OCI-LY7 (cell line): ENCODE measurements around the gene LRPPRC. TPM values are rescaled to one million over a fixed set of nuclear protein-coding genes. Genes with fewer than 3 reads are reported as not detected.

Experiments
- BruUV-seq: library from RNA; stranded (reverse); fragments of 400-500 nt; replicated peaks from 2 replicates; lab custom pipeline; 2021; lab: Mats Ljungman, UMichigan
- CTCF ChIA-PET: fragments of 300-600 bp; sonication (Branson Sonifier 250); formaldehyde crosslinking; loops from one replicate; lab custom pipeline; 2022; ENCODE audit warnings: antibody characterized with exemption; ENCODE audit not compliant: unreplicated experiment; lab: Charles Lee
- POLR2A ChIA-PET: fragments of 300-600 bp; sonication (Branson Sonifier 250); formaldehyde crosslinking; loops from one replicate; lab custom pipeline; 2022; ENCODE audit warnings: antibody characterized with exemption; lab: Charles Lee
- DNase-seq: peaks from one replicate; pipeline ENCODE4 v3.0.0-alpha.2; 2015; ENCODE audit warnings: low spot score
- H2AFZ ChIP-seq: fragments of 200-600 bp; sonication (generic), shearing (Covaris generic); 2 replicates; pipeline ENCODE4 v1.6.1; 2014; ENCODE audit warnings: mild to moderate bottlenecking, antibody characterized with exemption, low read length, moderate library complexity
- H3K27ac ChIP-seq: fragments of 200-600 bp; sonication (generic); 2 replicates; pipeline ENCODE4 v1.5.1; 2014; ENCODE audit warnings: mixed run types, low read depth, mild to moderate bottlenecking, moderate library complexity, low read length, inconsistent platforms; ENCODE audit not compliant: poor library complexity, severe bottlenecking
- H3K36me3 ChIP-seq: fragments of 200-600 bp; sonication (generic); 2 replicates; pipeline ENCODE4 v1.6.1; 2014; ENCODE audit warnings: mild to moderate bottlenecking, antibody characterized with exemption, low read length, moderate library complexity, mixed read lengths; ENCODE audit not compliant: insufficient read depth
- H3K4me1 ChIP-seq: fragments of 200-600 bp; sonication (generic); 2 replicates; pipeline ENCODE4 v1.5.1; 2014; ENCODE audit warnings: mild to moderate bottlenecking, low read length; ENCODE audit not compliant: insufficient read depth, poor library complexity, severe bottlenecking
- H3K4me2 ChIP-seq: fragments of 200-600 bp; sonication (generic); 2 replicates; pipeline ENCODE4 v1.6.1; 2014; ENCODE audit warnings: mild to moderate bottlenecking, low read length
- H3K4me3 ChIP-seq: fragments of 200-600 bp; sonication (generic); 2 replicates; pipeline ENCODE4 v1.5.1; 2014; ENCODE audit warnings: mild to moderate bottlenecking, low read depth, low read length; ENCODE audit not compliant: poor library complexity, severe bottlenecking
- H3K79me2 ChIP-seq: fragments of 200-600 bp; sonication (generic); 2 replicates; pipeline ENCODE4 v1.6.1; 2016; ENCODE audit warnings: low read depth, mild to moderate bottlenecking, low read length, moderate library complexity, mixed read lengths; ENCODE audit not compliant: insufficient read depth
- H3K9me2 ChIP-seq: fragments of 200-600 bp; sonication (generic); 2 replicates; pipeline ENCODE4 v1.6.1; 2016; ENCODE audit warnings: mild to moderate bottlenecking, low read length, mixed read lengths; ENCODE audit not compliant: insufficient read depth
- H3K9me3 ChIP-seq: fragments of 200-600 bp; sonication (generic); 2 replicates; pipeline ENCODE4 v1.6.1; 2014; ENCODE audit warnings: mild to moderate bottlenecking, mixed run types, low read length, mixed read lengths
- H4K20me1 ChIP-seq: fragments of 200-600 bp; sonication (generic); 2 replicates; pipeline ENCODE4 v1.6.1; 2014; ENCODE audit warnings: mild to moderate bottlenecking, antibody characterized with exemption, low read length, moderate library complexity, mixed read lengths; ENCODE audit not compliant: insufficient read depth
- EZH2phosphoT487 ChIP-seq: fragments of 200-600 bp; sonication (generic); IDR thresholded peaks from 2 replicates; pipeline ENCODE4 v1.6.1; 2018; ENCODE audit warnings: low read depth, borderline replicate concordance, mild to moderate bottlenecking, mixed run types, antibody characterized with exemption, low read length, moderate library complexity, mixed read lengths
- intact Hi-C: fragments of 100-400 bp; cut with micrococcal nuclease; formaldehyde crosslinking; loops from one replicate; pipeline ENCODE4 v1.10.0; 2022; ENCODE audit not compliant: unreplicated experiment
- total RNA-seq, 2 experiments: library from RNA; depleted of rRNA in 1 of 2; stranded (reverse); fragments of >200 nt in 1 of 2; shearing (Covaris generic) in 1 of 2; gene quantifications; 2 replicates each; pipeline ENCODE4 v1.2.3, GENCODE V29; 2014 to 2022
- TF ChIP-seq, protein P1 (sequence below): fragments of 200-600 bp; sonication (generic); conservative IDR thresholded peaks from 2 replicates; pipeline ENCODE4 v1.5.1; 2014; ENCODE audit warnings: mild to moderate bottlenecking, antibody characterized with exemption, low read length, moderate library complexity, mixed read lengths

The LRPPRC gene
- total RNA-seq, 2 experiments from 2014 or later, result 64.4 to 136 TPM

- BruUV-seq, result no TSS peak
- CTCF ChIA-PET, result no interaction called here
- intact Hi-C loops, result no loop called here
- Histone ChIP-seq H3K9me3 (no peaks in the 10 kb centered on the region), H3K27ac (no peak overlapping the region), H2AFZ (no peak overlapping the region), H4K20me1 (no peaks in the 10 kb centered on the region), H3K4me2 (no peak overlapping the region), H3K9me2 (no peaks in the 10 kb centered on the region), H3K4me3 (no peak overlapping the region), H3K4me1 (peaks cover 12% of the 10 kb centered on the region), H3K79me2 (no peaks in the 10 kb centered on the region), H3K36me3 (no peaks in the 10 kb centered on the region)
- TF ChIP-seq, protein P1, sequence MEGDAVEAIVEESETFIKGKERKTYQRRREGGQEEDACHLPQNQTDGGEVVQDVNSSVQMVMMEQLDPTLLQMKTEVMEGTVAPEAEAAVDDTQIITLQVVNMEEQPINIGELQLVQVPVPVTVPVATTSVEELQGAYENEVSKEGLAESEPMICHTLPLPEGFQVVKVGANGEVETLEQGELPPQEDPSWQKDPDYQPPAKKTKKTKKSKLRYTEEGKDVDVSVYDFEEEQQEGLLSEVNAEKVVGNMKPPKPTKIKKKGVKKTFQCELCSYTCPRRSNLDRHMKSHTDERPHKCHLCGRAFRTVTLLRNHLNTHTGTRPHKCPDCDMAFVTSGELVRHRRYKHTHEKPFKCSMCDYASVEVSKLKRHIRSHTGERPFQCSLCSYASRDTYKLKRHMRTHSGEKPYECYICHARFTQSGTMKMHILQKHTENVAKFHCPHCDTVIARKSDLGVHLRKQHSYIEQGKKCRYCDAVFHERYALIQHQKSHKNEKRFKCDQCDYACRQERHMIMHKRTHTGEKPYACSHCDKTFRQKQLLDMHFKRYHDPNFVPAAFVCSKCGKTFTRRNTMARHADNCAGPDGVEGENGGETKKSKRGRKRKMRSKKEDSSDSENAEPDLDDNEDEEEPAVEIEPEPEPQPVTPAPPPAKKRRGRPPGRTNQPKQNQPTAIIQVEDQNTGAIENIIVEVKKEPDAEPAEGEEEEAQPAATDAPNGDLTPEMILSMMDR, result peak; percentile 33; the same call in 1 of the 2 replicates
- TF ChIP-seq EZH2phosphoT487, result no peak
- POLR2A ChIA-PET, result interaction anchor here (0.6 kb wide), 1 partner anchor 308 kb away, joined by 11 read pairs; no protein-coding TSS in a partner anchor
- DNase-seq, result no peak
These were observed 13.4 kb upstream of the LRPPRC start for GRCh38 chr2:44009136-44009735.

- Histone ChIP-seq H3K36me3 (no peaks in the 10 kb centered on the region), H3K9me2 (no peaks in the 10 kb centered on the region), H2AFZ (peak overlapping the region; percentile 90), H3K79me2 (no peaks in the 10 kb centered on the region), H3K4me1 (peaks cover 12% of the 10 kb centered on the region), H3K9me3 (no peaks in the 10 kb centered on the region), H4K20me1 (no peaks in the 10 kb centered on the region), H3K4me2 (peak overlapping the region; percentile 45; the same call in 1 of the 2 replicates), H3K27ac (no peak overlapping the region), H3K4me3 (no peak overlapping the region)
- BruUV-seq, result no TSS peak
- CTCF ChIA-PET, result no interaction called here
- TF ChIP-seq, protein P1, result no peak
- TF ChIP-seq EZH2phosphoT487, result no peak
- POLR2A ChIA-PET, result no interaction called here
- intact Hi-C loops, result no loop called here
- no peak for DNase-seq
These were observed 10.1 kb upstream of the LRPPRC start for GRCh38 chr2:44005846-44006245.
